Inflammatory macrophage treated with lipopolysaccharide for 4 hours (primary cell): ENCODE results near the gene NT5C2.

Source experiments
- DNase-seq: peaks from one replicate; pipeline ENCODE4 v3.0.0-alpha.2; 2020

Gene NT5C2

GRCh38 chr10:103120977-103121735 is 71.9 kb downstream of the NT5C2 start:
- DNase-seq, result no peak

DNA sequence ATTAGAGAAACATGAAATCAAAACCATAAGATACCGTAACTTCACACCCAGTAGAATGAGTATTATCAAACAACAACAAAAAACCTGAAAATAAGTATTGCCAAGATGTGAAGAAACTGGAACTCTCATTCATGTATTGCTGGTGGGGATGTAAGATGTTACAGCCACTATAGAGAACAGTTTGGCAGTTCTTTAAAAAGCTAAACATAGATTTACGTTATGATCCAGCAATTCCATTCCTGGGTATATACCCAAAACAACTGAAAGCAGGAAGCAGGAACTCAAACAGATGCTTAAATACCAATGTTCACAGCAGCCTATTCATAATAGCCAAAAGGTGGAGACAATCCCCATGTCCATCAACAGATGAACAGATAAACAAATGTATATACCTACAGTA is 72.5 kb downstream of the NT5C2 start:
- DNase-seq, result no peak

- DNase-seq, result no peak
Observed at GRCh38 chr10:103117247-103117646, 75.8 kb downstream of the NT5C2 start.

GRCh38 chr10:103114876-103115275 is 78.2 kb downstream of the NT5C2 start:
- DNase-seq, result no peak

DNA sequence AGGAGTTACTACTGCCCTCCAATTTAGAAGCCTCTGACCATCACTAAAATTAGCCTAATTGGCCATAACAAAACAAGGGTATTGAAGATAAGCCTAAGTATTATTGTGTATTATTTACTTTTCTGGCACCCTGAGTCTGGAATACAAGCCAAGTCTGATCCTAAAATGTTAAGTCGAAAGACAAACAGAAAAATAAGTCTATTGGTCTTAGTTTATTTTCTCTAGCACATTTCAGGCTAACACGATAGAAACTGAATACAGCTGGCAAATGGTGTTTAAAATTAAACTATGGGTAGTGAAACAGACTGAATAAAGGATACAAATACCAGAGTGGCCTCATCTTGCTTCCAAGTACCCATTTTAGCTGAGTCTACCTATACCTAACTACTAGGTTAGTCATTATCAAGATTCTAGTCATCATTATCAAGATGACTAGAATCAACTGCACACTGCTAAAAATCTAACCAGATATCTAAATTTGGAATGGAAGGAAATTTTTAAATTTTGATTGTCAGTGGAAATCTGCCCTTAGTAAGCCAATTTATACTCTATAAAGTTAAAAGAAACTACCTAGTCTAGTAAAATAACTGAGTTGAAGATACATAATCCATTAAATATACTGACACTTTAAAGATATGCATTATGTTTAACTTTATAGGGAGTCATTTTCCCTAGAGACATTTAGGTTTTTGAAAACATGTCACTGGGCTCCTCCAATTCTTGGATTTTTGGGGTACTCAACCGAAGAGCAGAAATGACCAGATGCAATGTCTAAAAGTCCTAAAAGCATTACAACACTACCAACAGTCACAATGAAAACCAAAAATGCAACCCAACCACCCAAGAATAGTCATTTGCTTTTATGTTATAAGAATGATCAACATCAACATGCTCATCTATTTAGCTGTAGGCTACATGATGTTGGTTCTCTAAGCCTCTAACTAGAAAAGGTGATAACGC is 80.9 kb downstream of the NT5C2 start:
- no peak for DNase-seq

- peak; percentile 9 for DNase-seq
Observed at GRCh38 chr10:103111031-103111917, 81.8 kb downstream of the NT5C2 start.

DNA sequence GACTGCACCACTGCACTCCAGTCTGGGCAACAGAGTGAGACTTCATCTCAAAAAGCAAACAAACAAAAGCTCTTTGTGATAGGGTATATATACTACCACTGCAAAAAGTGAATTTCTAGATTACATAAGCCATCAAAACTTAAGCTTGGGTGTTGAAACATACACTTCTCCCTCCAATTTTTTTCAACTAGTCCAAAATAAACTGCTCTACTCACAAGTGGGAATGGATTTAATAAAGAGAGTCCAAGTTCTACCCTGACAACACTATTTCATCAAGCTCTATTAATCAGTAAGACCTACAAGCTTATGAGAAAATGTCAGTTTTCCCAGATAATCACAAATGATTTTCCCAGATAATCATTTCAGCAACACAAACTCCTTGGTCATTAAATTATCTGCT is 82.7 kb downstream of the NT5C2 start:
- DNase-seq, result no peak

DNA sequence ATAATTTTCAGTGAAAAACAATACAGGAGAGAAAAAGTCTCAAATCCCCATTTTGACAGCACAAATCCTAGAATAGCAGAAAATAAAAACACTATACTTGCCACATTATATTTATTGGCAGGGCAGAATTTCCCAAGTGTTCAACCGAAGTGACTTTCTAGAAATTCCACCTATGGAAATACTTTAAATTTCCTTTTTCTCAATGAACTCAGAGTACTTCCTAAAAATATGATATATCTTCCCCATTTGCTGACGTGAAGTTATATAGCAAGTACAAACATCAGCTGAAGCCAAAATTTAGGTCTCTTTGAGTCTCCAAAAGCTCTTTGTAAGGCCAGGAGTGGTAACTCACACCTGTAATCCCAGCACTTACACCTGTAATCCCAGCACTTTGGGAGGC is 83.3 kb downstream of the NT5C2 start:
- DNase-seq, result peak; percentile 40

DNA sequence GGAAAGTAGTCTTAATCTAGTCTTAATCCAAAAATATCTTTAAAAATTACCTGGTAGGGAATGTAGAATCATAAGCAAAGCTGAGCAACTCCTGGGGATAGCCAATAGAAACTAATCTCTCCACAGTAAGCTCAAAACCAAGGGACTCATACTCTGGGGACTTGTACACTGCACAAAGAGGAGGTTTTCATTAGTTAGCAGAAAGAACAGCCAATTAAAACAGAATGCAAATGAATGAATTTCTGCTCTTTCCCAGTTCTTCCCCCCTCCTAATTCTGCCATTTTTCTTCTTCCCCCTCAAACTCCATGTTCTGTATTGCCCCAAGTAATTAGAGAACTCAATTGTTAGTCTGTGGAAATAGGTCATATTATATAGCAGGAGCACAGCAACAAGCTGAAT is 86.5 kb downstream of the NT5C2 start:
- DNase-seq, result no peak

DNA sequence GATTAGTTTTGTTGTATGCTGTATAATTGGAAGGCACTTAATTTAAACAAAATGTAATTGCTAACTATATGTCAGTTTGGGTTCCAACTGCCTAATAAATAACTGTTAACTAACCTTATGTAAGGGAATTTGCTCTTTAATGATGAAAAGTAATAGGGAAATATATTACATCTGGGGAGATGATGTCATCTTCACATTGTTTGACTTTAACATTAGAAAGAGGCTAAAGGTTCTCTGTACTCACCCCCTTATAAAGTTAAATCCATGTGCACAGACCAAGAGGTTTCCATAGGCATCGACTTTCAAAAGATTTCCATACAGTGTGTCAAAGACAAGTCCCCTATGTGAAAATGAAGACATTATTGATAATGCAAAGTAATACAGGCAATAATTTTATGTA is 87.6 kb downstream of the NT5C2 start:
- DNase-seq, result no peak

GRCh38 chr10:103104721-103105120 is 88.4 kb downstream of the NT5C2 start:
- no peak for DNase-seq

GRCh38 chr10:103103989-103104388 is 89.1 kb downstream of the NT5C2 start:
- DNase-seq, result no peak

- no peak for DNase-seq
Observed at GRCh38 chr10:103102195-103102594, 90.9 kb downstream of the NT5C2 start.

DNA sequence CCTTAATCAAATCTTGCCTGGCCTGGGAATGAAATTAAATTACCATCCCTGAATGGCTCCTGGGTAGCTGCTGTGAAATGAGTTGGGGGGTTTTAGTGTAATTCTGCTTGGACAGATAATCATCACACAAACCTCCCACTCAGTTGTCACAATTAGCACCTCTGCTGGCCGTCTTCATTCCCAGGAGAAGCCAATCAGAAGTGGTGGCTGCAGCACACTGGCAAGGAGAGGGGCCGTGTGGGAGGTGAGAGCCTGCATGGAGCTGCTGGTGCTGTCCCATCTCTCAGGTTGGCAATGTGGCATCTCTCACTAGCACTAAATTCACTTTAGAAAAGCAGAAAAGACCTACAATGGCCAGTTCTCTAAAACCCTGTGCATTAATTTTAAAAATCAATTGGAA is 92.5 kb downstream of the NT5C2 start:
- DNase-seq, result no peak

GRCh38 chr10:103098240-103098639 is 94.8 kb downstream of the NT5C2 start:
- DNase-seq, result no peak

- DNase-seq, result no peak
Observed at GRCh38 chr10:103096130-103096529, 96.9 kb downstream of the NT5C2 start.

- DNase-seq, result no peak
Observed at GRCh38 chr10:103095005-103095404, 98.1 kb downstream of the NT5C2 start.

- DNase-seq, result no peak
Observed at GRCh38 chr10:103090911-103091310, 102.2 kb downstream of the NT5C2 start.

DNA sequence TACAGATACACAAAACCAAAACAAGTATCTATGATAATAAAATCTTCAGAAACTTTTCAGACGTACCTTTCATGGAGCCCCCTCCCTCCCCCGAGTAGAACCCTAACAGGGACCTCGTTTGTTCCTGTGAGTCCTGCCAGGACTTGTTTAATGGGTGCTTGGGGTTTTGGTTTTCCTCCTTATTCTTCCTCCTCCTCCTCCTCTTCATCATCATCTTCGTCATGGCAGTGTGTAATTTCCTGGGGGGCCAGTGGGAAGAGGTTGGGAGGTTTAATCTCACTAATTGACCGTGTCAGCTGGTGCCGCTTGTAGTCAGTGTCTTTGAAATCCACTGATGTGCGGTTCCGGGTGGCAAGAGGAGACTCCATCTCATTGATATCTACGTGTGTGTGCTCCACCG is 103.6 kb downstream of the NT5C2 start:
- no peak for DNase-seq

DNA sequence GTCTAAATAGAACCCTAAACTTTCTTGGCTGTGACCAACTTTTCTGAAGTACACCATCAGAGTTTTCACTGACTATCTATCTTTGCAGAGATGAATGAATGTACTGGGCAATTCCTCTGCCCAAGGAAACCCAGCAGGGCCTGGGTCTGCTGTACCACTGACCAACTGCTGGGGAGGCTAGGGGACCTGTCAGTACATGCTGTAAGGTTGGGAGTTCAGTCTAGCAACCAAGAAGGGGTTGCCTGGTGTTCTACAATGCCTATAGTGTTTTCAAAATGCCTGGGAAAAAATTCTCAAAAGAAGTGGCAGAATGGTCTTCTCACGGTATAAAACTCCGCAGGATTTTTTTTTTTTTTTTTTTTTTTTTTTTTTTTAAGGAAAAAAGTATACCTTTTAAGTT is 106.3 kb downstream of the NT5C2 start:
- DNase-seq, result no peak

GRCh38 chr10:103086261-103086660 is 106.8 kb downstream of the NT5C2 start:
- DNase-seq, result no peak

GRCh38 chr10:103083977-103084320 is 109.1 kb downstream of the NT5C2 start:
- no peak for DNase-seq
